ENCODE results near the gene IQSEC1.

The IQSEC1 gene

DNA sequence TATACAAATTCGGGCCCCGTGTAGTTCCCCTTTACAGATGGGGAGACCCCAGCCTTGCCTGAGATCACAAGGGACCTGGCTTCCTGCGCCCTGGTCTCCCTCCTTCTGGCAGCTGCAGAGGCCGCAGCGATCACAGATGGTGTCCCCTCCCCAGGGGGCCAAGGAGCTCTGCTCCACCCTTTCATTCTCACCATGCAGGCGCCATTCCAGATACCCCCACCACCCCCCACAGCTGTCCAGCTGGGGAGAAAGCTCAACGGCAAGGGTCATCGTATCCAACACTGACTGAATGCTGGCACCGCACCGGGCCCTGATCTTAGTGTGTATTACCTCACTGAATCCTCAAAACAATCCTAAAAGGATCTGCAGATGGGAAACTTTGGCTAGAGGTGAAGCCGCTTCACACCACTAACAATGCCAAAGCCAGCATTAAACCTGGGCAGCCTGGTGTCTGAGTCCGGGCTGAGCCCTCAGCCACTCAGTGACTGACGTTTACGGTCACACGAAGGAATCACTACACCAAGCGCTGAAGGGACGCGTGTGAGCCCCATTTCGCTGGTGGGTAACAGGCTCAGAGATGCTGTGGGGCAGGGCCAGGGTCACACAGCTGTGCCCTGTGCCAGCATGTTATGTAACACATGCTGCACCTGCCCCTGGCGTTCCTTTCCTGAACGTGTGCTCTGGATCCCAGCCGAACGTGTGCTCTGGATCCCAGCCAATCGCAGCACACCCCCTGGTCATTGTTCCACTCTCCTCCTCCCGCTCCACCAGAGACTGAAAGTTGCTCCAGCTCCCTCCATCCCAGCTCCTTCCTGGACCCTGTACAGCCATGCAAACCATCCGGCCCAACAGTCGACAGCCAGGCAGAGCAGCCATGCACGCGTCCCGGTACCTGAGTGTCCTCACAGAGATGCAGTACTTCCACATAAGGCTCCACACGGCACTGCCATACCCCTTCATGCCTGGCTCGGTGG lies 51.8 kb downstream of the IQSEC1 start:
- peak; percentile 60 for TF ChIP-seq NFIC (IDR thresholded peaks at IDR 0.05)
- TF ChIP-seq EP300 (IDR thresholded peaks at IDR 0.05; ENCODE audit: borderline replicate concordance) = no peak

DNA sequence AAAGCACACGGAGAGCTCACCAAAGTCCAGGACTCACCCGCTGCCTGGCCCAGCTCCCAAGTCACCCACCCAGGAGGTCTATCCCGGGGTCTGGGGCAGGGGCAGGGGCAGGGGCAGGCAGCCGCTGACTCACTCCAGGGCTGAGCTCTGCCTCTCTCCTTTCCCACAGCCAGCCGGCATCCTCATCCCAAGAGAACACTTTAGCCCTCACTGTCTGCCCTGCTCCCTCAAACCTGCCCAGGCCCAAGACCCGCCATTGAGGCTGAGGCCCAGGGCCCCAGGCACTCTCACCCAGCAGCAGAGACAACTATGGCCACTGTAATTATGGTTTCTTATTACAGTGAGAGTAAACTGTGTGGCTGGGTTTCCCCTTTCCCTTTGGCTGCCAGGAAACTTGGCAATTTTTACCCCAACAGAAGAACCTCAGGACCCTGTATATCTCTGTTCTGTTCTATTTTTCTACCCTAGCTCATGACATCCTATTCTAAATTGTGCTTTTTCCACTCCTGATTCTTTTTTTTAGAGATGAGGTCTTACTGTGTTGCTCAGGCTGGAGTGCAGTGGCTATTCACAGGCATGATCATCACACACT lies 53.0 kb downstream of the IQSEC1 start:
- TF ChIP-seq TEAD4 (IDR thresholded peaks at IDR 0.05) (no peak), YY1 (IDR thresholded peaks at IDR 0.05; ENCODE audit: low read depth) (no peak), FOXM1 (IDR thresholded peaks at IDR 0.05; ENCODE audit: borderline replicate concordance, low read depth) (no peak), EGR1 (IDR thresholded peaks at IDR 0.05) (no peak), CEBPB (IDR thresholded peaks at IDR 0.05) (no peak), ZBTB7A (IDR thresholded peaks at IDR 0.05; ENCODE audit: low read depth) (no peak), CREB1 (IDR thresholded peaks at IDR 0.05; ENCODE audit: low read depth) (no peak), EP300 (IDR thresholded peaks at IDR 0.05; ENCODE audit: borderline replicate concordance) (no peak), RAD21 (IDR thresholded peaks at IDR 0.05; ENCODE audit: low read depth) (no peak), TAF1 (IDR thresholded peaks at IDR 0.05; ENCODE audit: low read depth) (no peak), TCF12 (IDR thresholded peaks at IDR 0.05; ENCODE audit: low read depth) (no peak), NFIC (IDR thresholded peaks at IDR 0.05) (no peak)
- TF ChIP-seq, protein P1, sequence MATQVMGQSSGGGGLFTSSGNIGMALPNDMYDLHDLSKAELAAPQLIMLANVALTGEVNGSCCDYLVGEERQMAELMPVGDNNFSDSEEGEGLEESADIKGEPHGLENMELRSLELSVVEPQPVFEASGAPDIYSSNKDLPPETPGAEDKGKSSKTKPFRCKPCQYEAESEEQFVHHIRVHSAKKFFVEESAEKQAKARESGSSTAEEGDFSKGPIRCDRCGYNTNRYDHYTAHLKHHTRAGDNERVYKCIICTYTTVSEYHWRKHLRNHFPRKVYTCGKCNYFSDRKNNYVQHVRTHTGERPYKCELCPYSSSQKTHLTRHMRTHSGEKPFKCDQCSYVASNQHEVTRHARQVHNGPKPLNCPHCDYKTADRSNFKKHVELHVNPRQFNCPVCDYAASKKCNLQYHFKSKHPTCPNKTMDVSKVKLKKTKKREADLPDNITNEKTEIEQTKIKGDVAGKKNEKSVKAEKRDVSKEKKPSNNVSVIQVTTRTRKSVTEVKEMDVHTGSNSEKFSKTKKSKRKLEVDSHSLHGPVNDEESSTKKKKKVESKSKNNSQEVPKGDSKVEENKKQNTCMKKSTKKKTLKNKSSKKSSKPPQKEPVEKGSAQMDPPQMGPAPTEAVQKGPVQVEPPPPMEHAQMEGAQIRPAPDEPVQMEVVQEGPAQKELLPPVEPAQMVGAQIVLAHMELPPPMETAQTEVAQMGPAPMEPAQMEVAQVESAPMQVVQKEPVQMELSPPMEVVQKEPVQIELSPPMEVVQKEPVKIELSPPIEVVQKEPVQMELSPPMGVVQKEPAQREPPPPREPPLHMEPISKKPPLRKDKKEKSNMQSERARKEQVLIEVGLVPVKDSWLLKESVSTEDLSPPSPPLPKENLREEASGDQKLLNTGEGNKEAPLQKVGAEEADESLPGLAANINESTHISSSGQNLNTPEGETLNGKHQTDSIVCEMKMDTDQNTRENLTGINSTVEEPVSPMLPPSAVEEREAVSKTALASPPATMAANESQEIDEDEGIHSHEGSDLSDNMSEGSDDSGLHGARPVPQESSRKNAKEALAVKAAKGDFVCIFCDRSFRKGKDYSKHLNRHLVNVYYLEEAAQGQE (IDR thresholded peaks at IDR 0.05; ENCODE audit: low read depth) = no peak
- TF ChIP-seq, protein P2, sequence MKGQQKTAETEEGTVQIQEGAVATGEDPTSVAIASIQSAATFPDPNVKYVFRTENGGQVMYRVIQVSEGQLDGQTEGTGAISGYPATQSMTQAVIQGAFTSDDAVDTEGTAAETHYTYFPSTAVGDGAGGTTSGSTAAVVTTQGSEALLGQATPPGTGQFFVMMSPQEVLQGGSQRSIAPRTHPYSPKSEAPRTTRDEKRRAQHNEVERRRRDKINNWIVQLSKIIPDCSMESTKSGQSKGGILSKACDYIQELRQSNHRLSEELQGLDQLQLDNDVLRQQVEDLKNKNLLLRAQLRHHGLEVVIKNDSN (IDR thresholded peaks at IDR 0.05) = no peak
- TF ChIP-seq, protein P3, sequence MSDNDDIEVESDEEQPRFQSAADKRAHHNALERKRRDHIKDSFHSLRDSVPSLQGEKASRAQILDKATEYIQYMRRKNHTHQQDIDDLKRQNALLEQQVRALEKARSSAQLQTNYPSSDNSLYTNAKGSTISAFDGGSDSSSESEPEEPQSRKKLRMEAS (IDR thresholded peaks at IDR 0.05) = no peak

DNA sequence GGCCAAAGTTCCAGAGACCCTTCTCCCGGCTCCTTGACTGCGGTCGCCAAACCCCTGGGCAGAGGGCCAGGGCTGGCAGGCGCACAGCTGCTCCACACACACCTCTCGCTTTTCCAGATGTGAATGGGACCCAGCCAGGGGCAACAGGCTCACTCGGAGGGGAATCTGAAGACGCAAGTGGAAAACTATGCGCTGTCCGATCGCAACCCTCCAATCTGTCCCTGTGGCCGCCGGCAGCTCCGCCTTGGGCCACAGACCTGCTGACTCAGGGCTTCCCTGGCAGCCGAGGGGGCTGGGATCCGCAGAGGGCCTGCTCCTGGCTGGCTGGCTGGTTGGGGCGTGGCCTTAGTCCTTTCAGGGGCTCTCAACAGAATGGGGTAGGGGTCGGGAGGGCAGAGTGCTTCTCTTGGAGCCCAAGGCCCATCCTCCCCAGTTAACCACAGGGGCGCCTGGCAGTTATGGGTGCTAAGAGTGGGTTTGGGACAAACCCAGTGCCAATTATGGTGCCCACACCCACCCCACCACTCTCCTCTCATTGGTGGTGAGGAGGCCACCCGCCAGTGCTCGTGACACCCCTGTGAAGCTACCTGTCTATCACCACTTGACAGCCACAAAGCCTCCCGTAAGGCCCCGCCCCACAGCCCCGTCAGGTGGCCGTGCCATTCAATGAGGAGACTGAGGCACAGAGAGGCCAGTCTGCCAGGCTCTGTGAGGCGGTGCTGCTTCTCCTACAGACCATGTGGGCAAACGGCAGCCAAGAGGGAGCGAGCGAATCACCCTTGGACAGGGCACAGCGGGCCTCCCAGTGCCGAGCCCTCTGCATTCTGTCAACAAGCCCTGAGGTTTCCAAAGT lies 53.8 kb downstream of the IQSEC1 start:
- no peak for TF ChIP-seq TCF12 (IDR thresholded peaks at IDR 0.05; ENCODE audit: low read depth)
- TF ChIP-seq EGR1 (IDR thresholded peaks at IDR 0.05) = no peak
- TF ChIP-seq RAD21 (IDR thresholded peaks at IDR 0.05; ENCODE audit: low read depth) = no peak
- TF ChIP-seq, protein P3 (IDR thresholded peaks at IDR 0.05) = no peak
- no peak for TF ChIP-seq YY1 (IDR thresholded peaks at IDR 0.05; ENCODE audit: low read depth)
- TF ChIP-seq, protein P2 (IDR thresholded peaks at IDR 0.05) = no peak
- TF ChIP-seq, protein P1 (IDR thresholded peaks at IDR 0.05; ENCODE audit: low read depth) = no peak
- TF ChIP-seq TAF1 (IDR thresholded peaks at IDR 0.05; ENCODE audit: low read depth) = no peak
- no peak for TF ChIP-seq NFIC (IDR thresholded peaks at IDR 0.05)
- TF ChIP-seq EP300 (IDR thresholded peaks at IDR 0.05; ENCODE audit: borderline replicate concordance) = no peak
- TF ChIP-seq FOXM1 (IDR thresholded peaks at IDR 0.05; ENCODE audit: borderline replicate concordance, low read depth) = no peak
- no peak for TF ChIP-seq TEAD4 (IDR thresholded peaks at IDR 0.05)
- no peak for TF ChIP-seq CEBPB (IDR thresholded peaks at IDR 0.05)
- TF ChIP-seq ZBTB7A (IDR thresholded peaks at IDR 0.05; ENCODE audit: low read depth) = no peak
- no peak for TF ChIP-seq CREB1 (IDR thresholded peaks at IDR 0.05; ENCODE audit: low read depth)

DNA sequence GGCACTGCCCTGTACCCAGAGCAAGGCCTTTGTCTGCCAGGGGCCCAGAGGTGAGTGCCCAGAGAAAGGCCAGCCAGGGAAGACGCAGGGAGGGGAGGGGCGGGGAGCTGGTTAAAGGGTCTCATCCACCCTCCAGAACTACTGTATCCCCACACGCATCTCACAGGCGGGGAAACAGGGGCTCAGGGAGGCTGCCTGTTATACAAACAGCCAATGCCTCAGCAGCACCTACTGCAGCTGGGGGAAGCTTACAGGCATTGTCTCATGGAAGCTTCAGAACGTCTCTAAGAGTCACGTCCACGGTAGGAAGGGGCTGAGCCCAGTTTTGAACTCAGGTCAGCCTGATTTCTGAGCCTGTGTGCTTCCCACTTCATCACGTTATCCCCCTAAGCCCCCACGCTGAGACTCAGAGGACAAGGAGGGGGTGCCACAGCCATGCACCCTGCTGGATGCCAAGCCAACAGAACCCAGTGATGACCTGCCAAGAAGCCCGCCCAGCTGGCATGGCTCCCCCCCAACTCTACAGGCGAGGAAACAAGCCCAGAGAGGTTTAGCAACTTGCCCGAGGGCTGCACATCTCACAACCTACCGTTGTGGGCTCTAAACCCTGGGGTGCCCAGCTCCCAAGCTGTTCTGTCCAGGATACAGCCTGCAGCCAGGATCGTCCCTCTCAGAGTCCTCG lies 54.5 kb downstream of the IQSEC1 start:
- TF ChIP-seq RAD21 (IDR thresholded peaks at IDR 0.05; ENCODE audit: low read depth) = no peak
- TF ChIP-seq, protein P1 (IDR thresholded peaks at IDR 0.05; ENCODE audit: low read depth) = no peak
- TF ChIP-seq, protein P3 (IDR thresholded peaks at IDR 0.05) = no peak
- TF ChIP-seq TCF12 (IDR thresholded peaks at IDR 0.05; ENCODE audit: low read depth) = no peak
- TF ChIP-seq, protein P2 (IDR thresholded peaks at IDR 0.05) = no peak
- TF ChIP-seq EP300 (IDR thresholded peaks at IDR 0.05; ENCODE audit: borderline replicate concordance) = no peak
- TF ChIP-seq ZBTB7A (IDR thresholded peaks at IDR 0.05; ENCODE audit: low read depth) = no peak
- no peak for TF ChIP-seq TEAD4 (IDR thresholded peaks at IDR 0.05)
- no peak for TF ChIP-seq FOXM1 (IDR thresholded peaks at IDR 0.05; ENCODE audit: borderline replicate concordance, low read depth)
- no peak for TF ChIP-seq CREB1 (IDR thresholded peaks at IDR 0.05; ENCODE audit: low read depth)
- no peak for TF ChIP-seq CEBPB (IDR thresholded peaks at IDR 0.05)
- TF ChIP-seq EGR1 (IDR thresholded peaks at IDR 0.05) = no peak

Data from Ishikawa (cell line).